ENCODE measurements around the gene ABHD17A. TPM values are rescaled to one million over a fixed set of nuclear protein-coding genes. Genes with fewer than 3 reads are reported as not detected.

ABHD17A gene
- total RNA-seq, 1 donor from 2014 or later = 48.4 TPM

DNA sequence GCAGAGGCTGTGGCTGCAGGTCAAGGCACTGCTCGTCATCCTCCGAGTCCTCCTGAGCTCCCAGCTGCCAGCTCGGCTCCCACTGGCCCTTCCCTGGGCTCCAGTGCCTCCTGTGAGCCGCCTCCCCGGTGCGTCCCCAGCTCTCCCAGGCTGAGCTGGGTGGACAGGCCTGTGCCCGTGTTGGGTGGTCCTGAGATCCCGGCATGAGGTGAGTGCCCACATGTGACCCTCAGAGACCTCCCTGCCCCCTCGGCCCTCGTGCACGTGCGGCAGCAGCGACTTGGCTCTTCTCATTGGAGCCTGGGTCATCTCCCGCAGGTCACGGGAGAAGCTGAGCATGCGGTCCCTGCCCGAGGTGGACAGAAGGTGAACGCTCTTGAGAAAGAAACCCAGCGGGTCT is 35.3 kb upstream of the ABHD17A start:
- FAIRE-seq (no peak), DNase-seq (ENCODE audit: low read depth) (no peak)
- Histone ChIP-seq H3K27me3 (ENCODE audit: control insufficient read depth, insufficient read depth, low read length) (no peaks in the 10 kb centered on the region), H3K4me3 (ENCODE audit: low read depth, low read length) (no peak overlapping the region), H3K36me3 (ENCODE audit: control insufficient read depth, insufficient read depth, low read length) (peaks cover 25% of the 10 kb centered on the region)
- no peak for TF ChIP-seq CTCF (IDR thresholded peaks at IDR 0.05; ENCODE audit: insufficient read depth, low read length, severe bottlenecking)

DNA sequence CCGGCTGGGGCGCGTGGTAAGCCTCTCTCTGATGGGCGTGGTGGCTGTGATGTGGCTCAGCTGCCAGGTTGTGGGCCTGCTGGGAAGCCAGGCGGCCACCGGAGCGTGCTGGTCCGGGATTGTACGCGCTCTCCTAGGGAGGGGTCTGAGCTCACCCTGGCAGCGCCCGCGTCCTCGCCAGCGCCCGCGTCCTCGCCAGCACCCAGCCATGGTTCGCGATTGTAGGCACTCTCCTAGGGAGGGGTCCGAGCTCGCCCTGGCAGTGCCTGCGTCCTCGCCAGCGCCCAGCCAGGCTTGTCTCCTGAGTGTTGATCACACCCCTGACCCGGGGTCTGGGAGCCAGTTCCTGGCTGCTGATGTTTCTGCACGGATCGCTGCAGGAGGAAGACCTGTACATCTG is 33.7 kb upstream of the ABHD17A start:
- Histone ChIP-seq H3K27me3 (ENCODE audit: control insufficient read depth, insufficient read depth, low read length) (no peaks in the 10 kb centered on the region), H3K36me3 (ENCODE audit: control insufficient read depth, insufficient read depth, low read length) (peaks cover 26% of the 10 kb centered on the region), H3K4me3 (ENCODE audit: low read depth, low read length) (no peak overlapping the region)
- FAIRE-seq (no peak), DNase-seq (ENCODE audit: low read depth) (no peak)
- TF ChIP-seq CTCF (IDR thresholded peaks at IDR 0.05; ENCODE audit: insufficient read depth, low read length, severe bottlenecking) = no peak

GRCh38 chr19:1917926-1918325 is 32.6 kb upstream of the ABHD17A start:
- no peak for TF ChIP-seq CTCF (IDR thresholded peaks at IDR 0.05; ENCODE audit: insufficient read depth, low read length, severe bottlenecking)
- H3K36me3 ChIP-seq (ENCODE audit: control insufficient read depth, insufficient read depth, low read length) = peaks cover 27% of the 10 kb centered on the region
- no peak for FAIRE-seq

GRCh38 chr19:1917146-1917545 is 31.9 kb upstream of the ABHD17A start:
- Histone ChIP-seq H3K27me3 (ENCODE audit: control insufficient read depth, insufficient read depth, low read length) (no peaks in the 10 kb centered on the region), H3K36me3 (ENCODE audit: control insufficient read depth, insufficient read depth, low read length) (peaks cover 24% of the 10 kb centered on the region), H3K4me3 (ENCODE audit: low read depth, low read length) (no peak overlapping the region)
- no peak for TF ChIP-seq CTCF (IDR thresholded peaks at IDR 0.05; ENCODE audit: insufficient read depth, low read length, severe bottlenecking)
- DNase-seq (ENCODE audit: low read depth) (no peak), FAIRE-seq (no peak)

More at GRCh38 chr19:1917926-1918325, 32.6 kb upstream of the ABHD17A start:
- DNase-seq (ENCODE audit: low read depth) = no peak
- Histone ChIP-seq H3K4me3 (ENCODE audit: low read depth, low read length) (no peak overlapping the region), H3K27me3 (ENCODE audit: control insufficient read depth, insufficient read depth, low read length) (no peaks in the 10 kb centered on the region)

DNA sequence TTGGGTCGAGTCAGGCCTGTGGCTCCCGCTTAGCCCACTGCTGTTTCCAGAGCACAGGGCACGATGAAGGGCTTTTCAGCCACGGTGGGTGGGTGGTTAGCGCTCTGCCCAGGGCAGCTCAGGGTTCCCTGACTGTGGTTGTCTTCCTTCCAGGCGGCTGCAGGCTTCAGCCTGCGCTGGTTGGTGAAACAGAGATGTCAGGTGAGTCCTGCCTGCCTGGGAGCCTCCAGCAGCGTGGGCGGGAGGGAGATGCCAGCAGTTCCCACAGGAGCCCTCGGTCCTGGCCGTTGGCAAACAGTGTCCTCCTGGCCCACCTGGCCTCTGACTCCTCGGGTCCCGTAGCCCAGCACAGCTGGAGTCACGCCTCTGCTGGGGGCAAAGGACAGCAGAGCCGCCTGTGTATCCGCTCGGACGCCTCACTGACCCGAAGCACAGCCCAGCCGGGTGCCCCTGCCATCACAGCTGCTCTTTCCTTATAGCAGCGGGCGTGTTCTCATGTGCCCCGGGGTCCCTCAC is 29.6 kb upstream of the ABHD17A start:
- FAIRE-seq (no peak), DNase-seq (ENCODE audit: low read depth) (no peak)
- peaks cover 13% of the 10 kb centered on the region for H3K36me3 ChIP-seq (ENCODE audit: control insufficient read depth, insufficient read depth, low read length)
- no peak for TF ChIP-seq CTCF (IDR thresholded peaks at IDR 0.05; ENCODE audit: insufficient read depth, low read length, severe bottlenecking)
- no peaks in the 10 kb centered on the region for H3K27me3 ChIP-seq (ENCODE audit: control insufficient read depth, insufficient read depth, low read length)
- H3K4me3 ChIP-seq (ENCODE audit: low read depth, low read length) = no peak overlapping the region
